GM19035 (cell line): ENCODE results near the gene NR6A1.

Experiments
- ATAC-seq: cut with Tn5 transposase; IDR thresholded peaks from one replicate; pipeline ENCODE4 v1.9.1; 2021; ENCODE audit not compliant: unreplicated experiment

NR6A1 gene

DNA sequence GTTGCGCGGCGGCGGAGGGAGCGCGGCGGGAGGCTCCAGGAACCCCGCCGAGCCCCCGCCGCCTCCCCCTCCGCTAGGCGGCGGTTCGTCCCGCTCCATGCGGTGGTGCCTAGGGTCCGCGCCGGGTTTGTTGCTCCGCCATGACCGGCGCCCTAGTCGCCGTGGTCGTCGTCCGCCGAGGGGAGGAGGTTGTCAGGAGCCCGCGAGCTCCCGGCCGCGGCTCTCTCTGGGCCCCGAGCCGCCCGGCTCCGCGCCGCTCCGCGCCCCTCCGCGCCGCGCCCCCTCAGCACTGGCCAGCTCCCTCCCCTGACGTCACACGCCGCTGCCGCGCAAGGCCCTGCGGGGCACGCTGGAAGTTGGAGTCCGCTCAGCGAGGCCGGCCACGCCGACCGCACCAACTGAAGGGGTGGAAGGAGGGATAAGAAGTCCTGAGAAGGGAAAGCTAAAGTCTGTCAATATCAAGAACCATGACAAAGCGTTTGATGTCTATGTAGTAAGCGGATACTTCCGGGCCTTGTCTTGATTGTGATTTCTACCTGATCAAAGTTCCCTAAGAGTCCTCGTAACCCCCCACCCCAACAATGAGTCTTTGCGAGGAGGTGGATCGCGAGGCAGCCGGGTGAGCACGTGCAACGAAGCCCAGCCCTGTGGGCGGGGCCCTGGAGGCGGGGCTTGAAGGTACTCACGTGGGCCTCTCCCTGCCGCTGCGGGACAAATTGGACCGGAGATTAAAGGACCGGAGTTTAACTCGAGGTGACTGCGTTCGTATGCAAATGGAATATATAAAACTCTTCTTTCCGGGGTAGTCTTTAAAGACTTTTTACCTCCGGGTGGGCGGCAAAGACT is at the start of gene NR6A1:
Gene NR6A1, minus strand, starts transcription at position 291 of the 846 bp plus-strand sequence.
- ATAC-seq, result peak; percentile 85

DNA sequence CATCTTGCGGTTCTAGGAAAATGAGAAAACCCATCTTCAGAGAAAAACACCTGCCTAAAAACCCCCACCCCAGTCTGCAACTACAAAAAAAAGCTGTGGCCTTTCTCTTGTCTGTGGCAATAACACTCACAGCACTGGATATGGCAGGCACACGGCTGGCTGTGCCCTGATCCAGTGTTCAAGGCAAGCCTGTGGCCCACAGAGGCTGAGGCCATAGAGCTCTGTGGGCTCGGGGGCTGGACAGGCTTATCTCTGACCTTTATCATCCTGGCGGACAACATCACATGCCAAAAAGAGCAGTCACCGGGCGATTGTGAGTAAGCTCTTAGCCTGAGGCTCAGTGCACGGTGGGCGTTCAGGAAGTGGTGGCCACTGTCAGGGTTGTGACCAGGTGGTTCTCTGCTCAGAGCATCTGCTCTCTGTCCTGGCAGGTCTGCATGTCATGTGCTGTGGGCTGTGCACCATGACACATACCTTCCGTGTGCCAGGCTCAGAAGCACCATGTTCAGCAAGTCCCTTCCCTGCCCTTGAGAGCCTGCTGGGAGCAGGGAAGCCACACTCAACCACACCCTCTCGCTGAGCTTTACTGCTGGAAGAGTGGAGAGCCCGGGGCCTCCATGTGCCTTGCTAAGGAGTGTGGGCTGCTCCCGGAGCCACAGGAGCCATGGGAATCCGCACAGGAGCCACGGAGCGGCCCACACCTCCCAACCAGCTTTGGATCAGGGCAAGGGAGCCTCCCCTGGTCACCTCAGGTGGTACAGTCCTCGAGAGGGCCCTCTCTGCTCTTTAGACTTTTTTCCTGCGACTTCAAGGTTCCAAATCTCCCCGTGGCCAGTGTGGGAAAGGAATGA is 47.5 kb upstream of the NR6A1 start:
- peak; percentile 56 for ATAC-seq

DNA sequence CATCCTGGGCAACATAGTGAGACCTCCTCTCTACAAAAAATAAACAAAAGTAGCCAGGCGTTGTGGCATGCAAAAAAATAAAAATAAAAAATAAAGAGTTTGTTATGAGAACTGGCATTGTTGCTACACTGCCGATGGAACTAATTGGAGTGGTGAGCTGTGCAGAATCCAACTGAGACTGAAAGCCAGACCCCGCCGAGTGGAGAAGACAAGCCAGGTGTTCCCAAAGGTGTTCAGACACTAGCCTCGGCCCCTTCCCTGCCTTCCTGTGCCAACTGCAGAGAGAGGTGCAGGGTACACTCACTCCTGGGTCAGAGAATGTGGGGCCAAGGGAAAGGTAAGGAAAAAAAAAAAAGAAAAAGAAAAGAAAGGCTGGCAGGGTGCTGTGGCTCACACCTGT is 44.5 kb upstream of the NR6A1 start:
- ATAC-seq, result no peak

DNA sequence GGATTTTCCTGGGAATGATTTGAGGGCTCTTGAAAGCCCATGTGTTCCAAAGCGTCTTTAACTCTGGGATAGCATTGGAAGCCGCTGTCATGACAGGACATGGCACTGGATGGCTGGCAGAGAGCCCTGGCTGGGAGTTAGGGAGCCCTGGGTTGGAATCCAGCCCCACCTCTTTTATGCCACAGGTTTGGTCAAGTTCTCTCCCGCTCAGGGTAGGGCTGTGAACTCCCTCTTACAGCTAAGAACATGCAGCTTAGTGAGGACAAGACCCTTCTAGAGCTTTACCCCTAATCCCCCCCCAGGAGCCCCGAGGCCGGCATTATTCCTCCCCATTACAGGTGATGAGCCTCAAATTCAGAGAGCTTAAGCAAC is 43.0 kb upstream of the NR6A1 start:
- no peak for ATAC-seq

- no peak for ATAC-seq
Observed at GRCh38 chr9:124813501-124814163, 42.5 kb upstream of the NR6A1 start.

- ATAC-seq, result no peak
Observed at GRCh38 chr9:124813041-124813440, 41.9 kb upstream of the NR6A1 start.

DNA sequence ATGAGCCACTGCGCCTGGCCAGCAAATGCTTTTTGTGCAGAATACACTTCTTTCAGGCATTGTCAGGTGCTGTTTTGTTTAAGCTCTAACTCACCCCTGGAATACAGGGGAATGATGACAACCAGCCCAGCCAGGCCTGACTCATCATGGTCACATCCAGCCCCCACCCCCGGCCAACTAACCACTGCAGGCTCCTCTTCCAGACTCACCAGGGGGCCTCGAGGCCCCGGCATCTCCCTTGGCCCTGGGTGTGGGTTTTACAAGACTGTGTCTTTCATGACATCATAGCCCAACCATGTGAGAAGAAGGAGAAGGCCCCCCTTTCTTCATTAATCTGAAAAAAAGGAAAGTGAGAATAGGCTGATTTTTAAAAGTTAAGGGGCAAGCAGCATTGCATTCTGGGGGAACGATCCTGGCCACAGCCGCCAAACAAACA is 41.3 kb upstream of the NR6A1 start:
- no peak for ATAC-seq

DNA sequence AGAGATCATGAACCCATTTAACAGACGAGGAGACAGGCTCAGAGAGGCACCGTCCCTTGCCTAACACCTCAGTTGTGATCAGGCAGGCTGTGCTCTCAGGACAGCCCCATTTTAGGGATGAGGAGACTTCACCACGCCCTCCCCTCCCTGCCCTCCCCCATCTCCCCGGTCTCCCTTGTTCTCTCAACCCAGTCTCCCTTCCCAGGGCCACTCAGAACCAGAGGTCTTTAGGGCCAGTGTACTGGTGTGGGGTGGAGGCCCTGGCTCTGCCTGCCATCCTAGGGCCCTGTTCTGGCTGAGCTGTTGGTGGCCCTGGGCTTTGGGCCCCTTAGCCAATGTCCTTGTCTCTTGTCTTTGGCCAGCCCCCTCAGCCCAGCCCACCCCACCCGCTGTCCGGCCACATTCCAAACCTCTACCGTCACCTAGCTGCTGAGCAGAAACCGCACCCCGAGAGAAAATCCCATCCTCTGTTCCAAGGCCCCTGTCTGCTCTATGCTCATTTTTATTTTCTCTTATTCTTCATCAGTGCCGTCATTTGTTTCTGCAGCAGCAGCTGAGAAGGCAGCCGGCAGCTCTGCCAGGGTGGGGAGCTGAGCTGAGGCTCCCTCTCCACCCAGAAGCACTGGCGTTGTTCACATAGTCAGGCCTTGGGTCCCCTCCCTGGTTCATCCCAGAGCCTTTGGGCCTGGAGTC is 39.7 kb upstream of the NR6A1 start:
- no peak for ATAC-seq

GRCh38 chr9:124809741-124810500 is 38.8 kb upstream of the NR6A1 start:
- no peak for ATAC-seq

- ATAC-seq, result no peak
Observed at GRCh38 chr9:124809211-124809610, 38.1 kb upstream of the NR6A1 start.

DNA sequence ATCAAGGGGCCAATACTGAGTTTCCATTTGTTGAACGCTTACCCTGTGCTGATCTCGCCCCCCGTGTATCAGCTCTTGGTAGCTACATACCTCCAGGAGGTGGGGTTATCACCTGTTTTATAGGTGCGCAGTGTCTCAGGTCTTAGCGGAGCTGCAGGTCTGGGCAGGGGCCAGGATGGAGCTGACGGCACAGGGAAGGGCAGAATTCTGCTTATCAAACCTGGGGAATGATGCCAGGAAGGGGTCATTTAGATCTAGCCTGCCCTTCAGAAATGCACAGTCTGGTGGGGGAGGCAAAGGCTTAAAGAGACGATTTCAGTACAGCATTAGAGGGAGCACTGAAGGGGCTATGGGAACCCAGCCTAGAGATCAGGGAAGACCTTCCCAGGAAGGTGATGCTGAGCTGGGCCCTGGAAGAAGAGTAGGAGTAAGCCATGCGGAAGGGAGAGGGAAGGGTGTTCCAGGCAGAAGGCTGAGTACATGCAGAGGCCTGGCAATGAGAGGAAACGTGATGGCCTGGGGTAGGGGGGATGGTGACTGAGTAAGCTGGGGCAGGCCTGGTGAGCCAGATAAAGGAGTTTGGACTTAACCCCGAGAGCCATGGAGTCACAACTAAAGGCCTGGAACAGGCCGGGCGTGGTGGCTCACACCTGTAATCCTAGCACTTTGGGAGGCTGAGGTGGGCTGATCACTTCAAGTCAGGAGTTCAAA is 37.3 kb upstream of the NR6A1 start:
- ATAC-seq, result no peak

DNA sequence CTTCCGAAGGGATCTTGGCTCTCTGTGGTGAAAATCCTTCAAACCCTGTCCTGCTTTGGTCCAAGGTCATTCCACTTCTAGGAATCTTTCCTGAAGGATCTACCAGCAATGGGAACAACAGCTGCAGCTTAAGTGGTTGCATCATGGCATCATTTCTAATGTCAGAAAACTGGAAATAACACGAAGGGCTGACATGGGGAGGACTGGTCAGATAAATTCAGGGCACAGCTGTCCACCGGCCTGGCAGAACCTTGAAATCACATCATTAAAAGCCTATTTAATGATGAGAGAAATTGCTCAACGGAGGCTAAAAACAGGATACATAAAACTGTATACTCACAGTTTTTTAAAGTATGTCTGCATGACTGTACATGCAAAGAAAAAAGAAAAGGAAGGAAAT is 34.1 kb upstream of the NR6A1 start:
- no peak for ATAC-seq

- ATAC-seq, result no peak
Observed at GRCh38 chr9:124803911-124804310, 32.8 kb upstream of the NR6A1 start.

GRCh38 chr9:124802426-124802825 is 31.3 kb upstream of the NR6A1 start:
- ATAC-seq, result no peak

DNA sequence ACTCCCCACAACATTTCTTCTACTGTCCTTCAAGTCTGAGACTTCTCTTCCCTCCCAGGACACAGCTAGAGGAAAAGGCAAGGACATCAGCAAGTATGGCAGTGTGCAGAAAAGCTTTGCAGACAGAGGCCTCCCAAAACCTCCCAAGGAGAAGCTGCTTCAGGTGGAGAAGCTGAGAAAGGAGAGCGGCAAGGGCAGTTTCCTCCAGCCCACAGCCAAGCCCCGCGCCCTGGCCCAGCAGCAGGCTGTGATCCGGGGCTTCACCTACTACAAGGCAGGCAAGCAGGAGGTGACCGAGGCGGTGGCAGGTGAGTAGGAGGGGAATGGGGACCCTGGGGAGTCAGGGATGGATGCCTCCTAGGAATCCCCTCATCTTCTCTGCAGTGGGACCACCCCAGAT is 30.2 kb upstream of the NR6A1 start:
- no peak for ATAC-seq

DNA sequence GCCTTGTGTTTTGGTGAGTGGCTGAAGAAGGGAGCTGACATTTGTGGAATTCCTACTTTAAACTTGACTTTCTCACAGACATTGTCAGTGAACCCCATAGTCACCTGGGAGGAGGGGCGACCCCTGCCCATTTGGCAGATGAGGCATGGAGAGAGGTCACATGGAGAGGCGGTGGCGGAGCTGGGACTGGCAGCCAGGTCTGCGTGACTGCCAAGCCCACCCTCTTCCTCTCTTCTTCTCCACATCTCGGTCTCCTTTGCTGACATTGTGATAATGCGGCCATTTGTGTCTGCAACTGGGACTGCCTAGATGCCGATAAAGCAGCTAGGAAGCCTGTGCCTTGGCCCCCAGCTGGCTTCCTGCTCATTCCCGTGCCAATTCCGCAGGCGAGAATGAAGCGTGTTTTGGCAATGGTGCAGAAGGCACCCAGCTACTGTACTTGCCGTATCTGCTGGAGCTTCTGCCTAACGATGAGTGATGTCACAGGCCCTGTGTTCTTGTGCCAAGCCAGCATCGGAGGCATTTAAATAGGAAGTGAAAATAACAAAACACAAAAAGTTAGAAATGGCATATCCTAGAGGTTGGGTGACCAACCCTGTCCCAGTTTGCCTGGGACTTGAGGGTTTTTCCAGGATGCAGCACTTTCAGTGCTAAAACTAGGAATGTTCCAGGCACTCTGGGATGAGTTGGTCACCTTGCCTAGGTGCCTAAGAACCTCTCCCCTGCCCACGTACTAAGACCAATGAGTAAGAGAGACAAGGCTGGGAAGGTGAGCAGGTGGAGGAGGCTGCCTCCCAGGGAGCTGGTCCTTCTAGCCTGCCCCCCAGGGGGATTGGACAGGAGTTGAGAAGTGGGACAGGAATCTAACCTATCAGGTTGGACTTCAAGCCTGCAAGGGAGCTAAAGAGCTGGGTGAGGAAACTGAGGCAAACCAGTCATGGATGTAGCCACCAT is 29.5 kb upstream of the NR6A1 start:
- no peak for ATAC-seq

DNA sequence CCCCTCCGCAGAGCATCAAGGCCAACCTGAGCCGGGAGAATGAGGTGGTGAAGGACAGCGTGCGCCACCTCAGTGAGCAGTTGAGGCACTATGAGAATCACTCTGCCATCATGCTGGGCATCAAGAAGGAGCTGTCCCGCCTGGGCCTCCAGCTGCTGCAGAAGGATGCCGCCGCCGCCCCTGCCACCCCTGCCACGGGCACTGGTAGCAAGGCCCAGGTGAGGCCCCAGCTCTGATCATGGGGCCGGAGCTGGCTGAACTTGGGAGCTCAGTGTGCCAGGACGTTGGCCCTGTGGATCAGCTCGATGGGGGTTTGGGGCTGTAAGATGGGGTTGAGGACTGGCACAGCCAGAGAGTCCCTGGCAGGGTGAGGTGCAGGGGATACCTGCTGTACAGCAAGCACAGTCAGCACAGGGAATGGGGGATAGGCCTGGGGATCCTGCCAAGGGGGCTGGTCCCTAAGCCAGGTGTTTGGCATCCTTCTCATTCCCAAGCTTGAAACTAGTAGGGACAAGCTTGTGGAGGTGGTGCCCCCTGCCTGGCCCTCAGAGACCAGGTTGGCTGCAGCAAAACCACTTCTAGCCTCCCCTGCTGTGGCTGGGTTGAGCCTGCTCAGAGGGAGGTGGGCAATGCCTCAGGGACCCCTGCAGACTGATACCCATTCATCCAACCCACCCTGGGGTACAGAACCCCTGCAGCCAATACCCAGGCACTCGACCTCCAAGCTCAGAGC is 28.3 kb upstream of the NR6A1 start:
- no peak for ATAC-seq
